ENCODE results near the gene ATP11A.
"Not testable (repeated sequence)": the region's sequence is repeated elsewhere in the genome, so short reads cannot be mapped to it uniquely, and the experiment has no call there.

Gene ATP11A

DNA sequence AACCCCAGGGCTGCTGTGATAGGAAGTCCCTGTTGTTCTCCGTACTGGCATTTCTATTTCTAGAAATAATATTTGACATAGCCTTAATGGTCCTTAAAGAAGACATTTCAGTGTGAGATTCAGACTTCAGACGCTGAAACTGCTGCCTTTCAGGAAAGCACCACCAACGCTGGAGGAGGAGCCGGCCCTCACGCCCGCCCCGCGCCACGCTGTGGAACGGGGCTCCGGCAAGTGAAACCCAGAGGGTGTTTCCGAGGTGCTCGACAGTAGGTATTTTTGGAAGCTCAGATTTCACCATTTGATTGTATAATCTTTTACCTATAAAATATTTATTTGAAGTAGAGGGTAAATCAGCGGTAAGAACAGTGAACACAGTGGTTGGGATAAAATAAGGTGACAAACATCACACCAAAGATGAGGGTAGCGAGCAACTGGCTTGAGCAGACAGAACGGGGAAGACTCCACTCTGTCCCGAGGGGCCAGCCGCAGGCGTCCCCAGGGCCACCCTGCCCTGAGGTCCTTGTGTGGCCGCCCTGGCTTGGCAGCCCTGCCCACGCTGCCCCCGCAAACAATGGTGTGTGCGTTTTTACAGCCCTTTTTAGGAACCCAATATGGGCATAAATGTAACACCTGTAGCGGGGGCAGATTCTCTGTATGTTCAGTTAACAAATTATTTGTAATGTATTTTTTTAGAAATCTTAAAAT lies 193.6 kb downstream of the ATP11A start:
- DNase-seq (ENCODE audit: low read depth) = no peak
- no peak overlapping the region for H3K4me3 ChIP-seq (ENCODE audit: low read depth, low read length)
- TF ChIP-seq, protein P1, sequence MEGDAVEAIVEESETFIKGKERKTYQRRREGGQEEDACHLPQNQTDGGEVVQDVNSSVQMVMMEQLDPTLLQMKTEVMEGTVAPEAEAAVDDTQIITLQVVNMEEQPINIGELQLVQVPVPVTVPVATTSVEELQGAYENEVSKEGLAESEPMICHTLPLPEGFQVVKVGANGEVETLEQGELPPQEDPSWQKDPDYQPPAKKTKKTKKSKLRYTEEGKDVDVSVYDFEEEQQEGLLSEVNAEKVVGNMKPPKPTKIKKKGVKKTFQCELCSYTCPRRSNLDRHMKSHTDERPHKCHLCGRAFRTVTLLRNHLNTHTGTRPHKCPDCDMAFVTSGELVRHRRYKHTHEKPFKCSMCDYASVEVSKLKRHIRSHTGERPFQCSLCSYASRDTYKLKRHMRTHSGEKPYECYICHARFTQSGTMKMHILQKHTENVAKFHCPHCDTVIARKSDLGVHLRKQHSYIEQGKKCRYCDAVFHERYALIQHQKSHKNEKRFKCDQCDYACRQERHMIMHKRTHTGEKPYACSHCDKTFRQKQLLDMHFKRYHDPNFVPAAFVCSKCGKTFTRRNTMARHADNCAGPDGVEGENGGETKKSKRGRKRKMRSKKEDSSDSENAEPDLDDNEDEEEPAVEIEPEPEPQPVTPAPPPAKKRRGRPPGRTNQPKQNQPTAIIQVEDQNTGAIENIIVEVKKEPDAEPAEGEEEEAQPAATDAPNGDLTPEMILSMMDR (conservative IDR thresholded peaks at IDR 0.05; ENCODE audit: low read depth, low read length) = no peak

DNA sequence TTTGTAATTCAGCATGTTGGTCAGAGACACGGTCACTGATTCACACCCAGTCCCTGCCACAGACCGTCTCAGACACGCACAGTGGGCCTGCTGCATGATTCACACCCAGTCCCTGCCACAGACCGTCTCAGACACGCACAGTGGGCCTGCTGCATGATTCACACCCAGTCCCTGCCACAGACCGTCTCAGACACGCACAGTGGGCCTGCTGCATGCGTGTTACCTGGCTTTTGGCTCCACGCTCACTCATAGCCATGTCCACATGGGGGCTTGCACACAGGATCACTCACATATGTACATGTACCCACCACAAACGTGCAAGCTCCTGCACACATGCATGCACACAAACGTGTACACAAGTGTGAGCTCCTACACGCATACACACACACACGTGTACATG lies 194.9 kb downstream of the ATP11A start:
- H3K4me3 ChIP-seq (ENCODE audit: low read depth, low read length); DNase-seq (ENCODE audit: low read depth): not testable (repeated sequence)

DNA sequence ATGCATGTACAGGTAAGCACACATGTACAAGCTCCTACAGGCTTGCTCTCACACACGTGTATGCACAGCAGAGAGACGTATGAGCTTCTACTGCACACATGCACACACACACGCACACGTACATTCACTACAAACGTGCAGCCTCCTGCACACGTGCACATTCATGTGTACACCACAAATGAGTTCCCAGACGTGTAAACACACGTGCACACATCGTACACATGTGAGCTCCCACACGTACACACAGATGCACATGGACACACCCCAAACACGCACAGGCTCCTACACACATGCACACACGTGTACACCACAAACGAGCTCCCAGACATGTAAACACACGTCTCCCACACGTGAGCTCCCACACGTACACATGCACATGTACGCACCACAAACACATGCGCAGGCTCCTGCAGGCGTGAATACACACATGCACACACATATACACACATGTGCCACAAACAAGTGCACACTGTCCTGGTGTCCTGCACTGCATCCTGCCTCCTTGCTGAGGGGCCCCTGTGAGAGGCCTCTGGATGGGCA lies 195.5 kb downstream of the ATP11A start:
- H3K4me3 ChIP-seq (ENCODE audit: low read depth, low read length) = no peak overlapping the region

DNA sequence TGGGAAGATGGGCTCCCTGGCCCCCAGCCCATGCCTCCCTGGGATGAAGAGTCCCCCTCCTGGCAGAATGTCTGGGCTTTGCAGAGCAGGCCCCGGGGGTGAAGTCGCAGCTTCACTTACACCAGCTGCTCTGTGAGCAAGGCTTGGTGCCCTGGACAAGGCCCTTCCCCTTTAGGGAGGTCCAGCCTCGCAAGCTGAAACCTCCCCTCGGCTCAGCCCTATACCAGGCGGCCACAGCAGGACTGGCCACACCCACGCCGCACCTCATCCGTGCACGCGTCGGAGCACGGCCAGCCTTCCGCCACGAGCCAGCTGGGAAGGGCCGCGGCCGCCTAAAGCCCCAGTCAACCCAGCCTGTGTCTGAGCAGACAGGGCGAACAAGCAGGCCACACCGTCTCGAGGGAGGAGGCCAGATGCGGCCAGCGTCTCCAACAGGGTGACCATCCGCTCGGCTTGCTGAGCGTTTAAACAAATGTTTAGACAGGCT lies 196.0 kb downstream of the ATP11A start:
- peak; percentile 84 for DNase-seq (ENCODE audit: low read depth)
- TF ChIP-seq, protein P1 (conservative IDR thresholded peaks at IDR 0.05; ENCODE audit: low read depth, low read length) = no peak
- H3K4me3 ChIP-seq (ENCODE audit: low read depth, low read length) = peak overlapping the region; percentile 41

More for the DNA sequence above, 195.5 kb downstream of the ATP11A start:
- TF ChIP-seq, protein P1 (conservative IDR thresholded peaks at IDR 0.05; ENCODE audit: low read depth, low read length) = no peak
- DNase-seq (ENCODE audit: low read depth) = no peak

DNA sequence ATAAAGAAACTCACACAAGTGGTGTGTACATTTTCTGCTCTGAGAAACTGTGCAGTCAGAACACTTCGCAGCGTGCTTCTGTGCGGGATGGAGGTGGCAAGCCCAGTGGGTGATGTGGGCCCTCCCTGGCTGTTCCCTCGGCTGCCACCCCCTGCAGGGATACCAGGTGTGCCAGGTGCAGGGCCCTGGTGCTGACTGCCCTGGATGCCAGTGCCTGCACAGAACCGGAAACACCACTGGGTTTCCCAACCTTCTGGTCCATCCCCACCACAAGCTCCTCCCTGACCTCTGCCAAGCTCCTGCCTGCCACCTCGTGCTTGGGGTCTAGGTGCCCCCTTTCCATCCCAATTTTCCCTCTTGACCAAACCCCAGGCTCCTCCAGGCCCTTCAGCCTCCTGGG lies 197.3 kb downstream of the ATP11A start:
- no peak for DNase-seq (ENCODE audit: low read depth)
- TF ChIP-seq, protein P1 (conservative IDR thresholded peaks at IDR 0.05; ENCODE audit: low read depth, low read length) = no peak
- no peak overlapping the region for H3K4me3 ChIP-seq (ENCODE audit: low read depth, low read length)

DNA sequence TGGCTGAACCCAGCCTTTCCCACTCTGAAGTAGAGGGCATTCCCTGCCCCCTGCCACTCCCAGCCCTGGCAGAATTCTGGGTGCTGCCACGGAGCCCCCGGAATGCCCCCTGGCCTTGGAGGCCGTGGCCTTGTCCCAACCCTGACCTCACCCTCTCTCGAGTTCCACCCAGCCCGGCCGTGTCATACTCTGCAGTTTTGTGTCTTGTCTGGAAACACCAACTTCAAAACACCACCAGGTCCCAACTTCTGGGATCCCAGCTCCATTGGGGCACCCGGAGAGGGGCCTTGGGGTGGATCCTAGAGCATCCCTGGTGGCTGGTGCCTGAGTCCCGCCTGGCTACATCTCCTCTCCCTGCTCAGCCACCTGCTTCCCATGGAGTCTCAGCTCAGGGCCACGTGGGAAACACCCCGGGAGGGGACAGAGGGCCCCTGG lies 197.7 kb downstream of the ATP11A start:
- DNase-seq (ENCODE audit: low read depth) = no peak
- TF ChIP-seq, protein P1 (conservative IDR thresholded peaks at IDR 0.05; ENCODE audit: low read depth, low read length) = no peak
- no peak overlapping the region for H3K4me3 ChIP-seq (ENCODE audit: low read depth, low read length)

DNA sequence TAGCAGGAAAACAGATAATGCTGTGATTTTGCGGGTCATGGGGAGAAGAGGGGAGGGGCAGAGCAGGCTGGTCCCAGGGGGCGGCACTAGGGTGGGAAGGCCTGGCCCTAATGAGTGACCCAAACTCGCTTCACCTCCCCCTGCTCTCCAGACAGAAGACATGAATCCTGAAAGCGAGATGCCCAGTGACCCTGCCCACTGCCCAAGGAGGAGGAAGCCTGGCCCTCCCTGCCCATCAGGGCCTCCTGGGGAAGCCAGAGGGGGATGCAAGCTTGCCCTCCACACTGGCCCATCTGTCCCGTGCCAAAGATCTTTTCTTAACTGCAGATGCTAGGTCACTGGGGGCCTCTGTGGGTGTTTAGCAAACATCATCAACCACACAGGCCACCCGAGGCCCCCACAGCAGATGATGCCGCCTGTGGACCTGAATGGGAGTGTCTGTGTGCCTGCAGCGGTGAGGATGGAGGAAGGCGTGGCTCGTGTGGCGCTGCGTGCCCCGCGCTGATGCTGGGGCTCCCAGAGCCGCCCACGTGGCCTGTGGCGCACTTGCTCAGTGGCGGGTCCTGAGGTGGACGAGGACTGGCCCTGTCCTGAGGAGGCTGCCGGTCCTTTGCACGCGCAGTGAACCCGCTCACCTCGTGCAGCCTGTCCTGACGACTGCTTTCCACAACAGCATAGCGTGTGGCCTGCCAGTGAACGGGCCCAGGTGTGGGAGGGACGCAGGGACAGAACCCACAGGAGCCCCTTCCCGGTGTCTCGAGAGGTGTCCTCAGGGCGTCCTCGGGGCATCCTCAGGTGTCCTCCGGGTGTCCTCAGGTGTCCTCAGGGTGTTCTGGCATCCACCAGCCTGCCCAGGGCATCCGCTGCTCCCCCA lies 198.6 kb downstream of the ATP11A start:
- TF ChIP-seq, protein P1 (conservative IDR thresholded peaks at IDR 0.05; ENCODE audit: low read depth, low read length) = no peak
- no peak for DNase-seq (ENCODE audit: low read depth)
- H3K4me3 ChIP-seq (ENCODE audit: low read depth, low read length) = no peak overlapping the region
